ENCODE measurements around the gene AARS2. TPM values are rescaled to one million over a fixed set of nuclear protein-coding genes. Genes with fewer than 3 reads are reported as not detected.

The AARS2 gene
- total RNA-seq, 1 experiment from 2014 or later = 28.9 TPM

- peaks cover 3% of the 10 kb centered on the region for H3K36me3 Mint-ChIP-seq
- no peak for DNase-seq (ENCODE audit: low spot score)
- ChIA-PET CTCF (interaction anchor here (0.8 to 5.3 kb wide), 7 partner anchors 10 to 38 kb away, joined by 3 to 37 read pairs (median 7); partner anchors contain the start of genes AARS2 and TMEM151B), POLR2A (no interaction called here)
- ATAC-seq = no peak
- H3K4me1 Mint-ChIP-seq = peaks cover 11% of the 10 kb centered on the region
- no peak overlapping the region for H3K4me3 Mint-ChIP-seq
- TF ChIP-seq TP53 (CRISPR knock-in tag; IDR thresholded peaks at IDR 0.05) (no peak), GTF2I (CRISPR knock-in tag; conservative IDR thresholded peaks at IDR 0.05) (no peak), ZNF138 (CRISPR knock-in tag; conservative IDR thresholded peaks at IDR 0.05) (no peak), ESRRA (CRISPR knock-in tag; IDR thresholded peaks at IDR 0.05; ENCODE audit: borderline replicate concordance) (no peak), ETV6 (CRISPR knock-in tag; IDR thresholded peaks at IDR 0.05) (no peak), NFATC4 (CRISPR knock-in tag; IDR thresholded peaks at IDR 0.05) (no peak), CTCF (IDR thresholded peaks at IDR 0.05) (no peak)
- H3K9me3 Mint-ChIP-seq = no peaks in the 10 kb centered on the region
- H3K27me3 Mint-ChIP-seq (ENCODE audit: low read depth) = peaks cover 48% of the 10 kb centered on the region
- H3K27ac Mint-ChIP-seq = no peak overlapping the region
Measured at GRCh38 chr6:44294832-44295791, 18.0 kb downstream of the AARS2 start.

- Mint-ChIP-seq H3K36me3 (no peaks in the 10 kb centered on the region), H3K4me3 (no peak overlapping the region), H3K4me1 (peaks cover 6% of the 10 kb centered on the region), H3K27me3 (ENCODE audit: low read depth) (peaks cover 43% of the 10 kb centered on the region), H3K27ac (no peak overlapping the region), H3K9me3 (no peaks in the 10 kb centered on the region)
- ATAC-seq (no peak), DNase-seq (ENCODE audit: low spot score) (no peak)
- TF ChIP-seq SP1 (CRISPR knock-in tag; conservative IDR thresholded peaks at IDR 0.05) = no peak
- TF ChIP-seq NFE2L1 (CRISPR knock-in tag; IDR thresholded peaks at IDR 0.05) = no peak
- TF ChIP-seq HMGXB4 (CRISPR knock-in tag; IDR thresholded peaks at IDR 0.05) = no peak
- no peak for TF ChIP-seq ZNF416 (CRISPR knock-in tag; IDR thresholded peaks at IDR 0.05)
- no peak for TF ChIP-seq ARID4B (CRISPR knock-in tag; IDR thresholded peaks at IDR 0.05; ENCODE audit: borderline replicate concordance)
- POLR2A ChIA-PET = interaction anchor here (0.7 kb wide), 2 partner anchors 24 to 26 kb away, joined by 4 to 7 read pairs; no protein-coding TSS in a partner anchor
- CTCF ChIA-PET = interaction anchor here (0.7 to 5.2 kb wide), 5 partner anchors 12 to 56 kb away, joined by 4 to 26 read pairs (median 9); partner anchors contain the start of gene AARS2
Measured at GRCh38 chr6:44292661-44293365, 20.3 kb downstream of the AARS2 start.
